NT2/D1 (cell line): Measurements from ENCODE around the gene PSG7.

ENCODE experiments used
- YY1 ChIP-seq: IDR thresholded peaks from 2 replicates; pipeline ENCODE4 v1.6.1; 2011; ENCODE audit not compliant: insufficient read length, insufficient read depth
- ZNF274 ChIP-seq: IDR thresholded peaks from 2 replicates; pipeline ENCODE4 v1.6.1; 2011; ENCODE audit warnings: mild to moderate bottlenecking, low read depth, low read length

GRCh38 chr19:42985588-42985987 lies 48.6 kb upstream of the PSG7 start:
- TF ChIP-seq ZNF274 = no peak
- no peak for TF ChIP-seq YY1
